Neural cell (in vitro differentiated cells): ENCODE data around the gene PLA2G15. TPM values are rescaled to one million over a fixed set of nuclear protein-coding genes. Genes with fewer than 3 reads are reported as not detected.

ENCODE experiments used
- H2AFZ ChIP-seq: fragments of 200-600, 300-800 bp; sonication (generic), shearing (Covaris generic); 2 replicates; pipeline ENCODE4 v1.6.0; 2014; ENCODE audit warnings: low read depth, mild to moderate bottlenecking, antibody characterized with exemption, low read length, moderate library complexity
- H3F3A ChIP-seq: fragments of 200-600 bp; shearing (Covaris generic); 2 replicates; pipeline ENCODE4 v1.6.1; 2016; ENCODE audit warnings: mild to moderate bottlenecking, moderate library complexity, mixed read lengths, antibody characterized with exemption, low read length; ENCODE audit not compliant: insufficient read depth, poor library complexity, severe bottlenecking
- H3K27ac ChIP-seq: fragments of 200-600, 300-800 bp; sonication (generic), shearing (Covaris generic); 2 replicates; pipeline ENCODE4 v1.5.1; 2014; ENCODE audit warnings: mild to moderate bottlenecking, low read length, moderate library complexity
- H3K27me3 ChIP-seq: fragments of 300-800, 200-600 bp; sonication (generic), shearing (Covaris generic); 2 replicates; pipeline ENCODE4 v1.6.0; 2014; ENCODE audit warnings: mild to moderate bottlenecking, low read depth, low read length, moderate library complexity; ENCODE audit not compliant: insufficient read depth
- H3K36me3 ChIP-seq: fragments of 300-800, 200-600 bp; sonication (generic), shearing (Covaris generic); 2 replicates; pipeline ENCODE4 v1.5.1; 2014; ENCODE audit warnings: mild to moderate bottlenecking, antibody characterized with exemption, low read length, moderate library complexity; ENCODE audit not compliant: insufficient read depth
- H3K4me2 ChIP-seq: fragments of 300-800, 200-600 bp; sonication (generic), shearing (Covaris generic); 2 replicates; pipeline ENCODE4 v1.6.0; 2014; ENCODE audit warnings: mild to moderate bottlenecking, low read length
- H3K4me3 ChIP-seq: fragments of 300-800, 200-600 bp; sonication (generic), shearing (Covaris generic); 2 replicates; pipeline ENCODE4 v1.5.1; 2014; ENCODE audit warnings: mild to moderate bottlenecking, low read length, moderate library complexity
- H3K79me2 ChIP-seq: fragments of 200-600 bp; shearing (Covaris generic); replicated peaks from 2 replicates; pipeline ENCODE4 v1.6.0; 2014; ENCODE audit warnings: mild to moderate bottlenecking, low read length, moderate library complexity; ENCODE audit not compliant: insufficient read depth
- H3K9ac ChIP-seq: fragments of 300-800, 200-600 bp; sonication (generic), shearing (Covaris generic); 2 replicates; pipeline ENCODE4 v1.6.1; 2016; ENCODE audit warnings: mild to moderate bottlenecking, low read length, mixed read lengths
- H3K9me2 ChIP-seq: fragments of 200-600 bp; shearing (Covaris generic); 2 replicates; pipeline ENCODE4 v1.6.1; 2016; ENCODE audit warnings: mild to moderate bottlenecking, low read length, mixed read lengths; ENCODE audit not compliant: insufficient read depth
- H3K9me3 ChIP-seq: fragments of 200-600, 300-800 bp; sonication (generic), shearing (Covaris generic); 2 replicates; pipeline ENCODE4 v1.6.1; 2016; ENCODE audit warnings: mild to moderate bottlenecking, mixed run types, low read length, moderate library complexity, mixed read lengths
- H4K20me1 ChIP-seq: fragments of 200-600 bp; shearing (Covaris generic); 2 replicates; pipeline ENCODE4 v1.6.1; 2016; ENCODE audit warnings: mild to moderate bottlenecking, mixed run types; ENCODE audit not compliant: insufficient read depth
- EP300 ChIP-seq: fragments of 450-650 bp; conservative IDR thresholded peaks from 2 replicates; pipeline ENCODE4 v1.6.1; 2014; ENCODE audit warnings: antibody characterized with exemption, mild to moderate bottlenecking, moderate library complexity; ENCODE audit not compliant: poor library complexity, severe bottlenecking
- EZH2 ChIP-seq: fragments of 200-600, 300-800 bp; shearing (Covaris generic), sonication (generic); IDR thresholded peaks from 2 replicates; pipeline ENCODE4 v1.6.1; 2014; ENCODE audit warnings: antibody characterized with exemption, low read length, borderline replicate concordance, mild to moderate bottlenecking; ENCODE audit not compliant: insufficient read depth, poor library complexity, severe bottlenecking
- POLR2AphosphoS5 ChIP-seq: IDR thresholded peaks from 2 replicates; pipeline ENCODE4 v1.6.1; 2012
- RAD21 ChIP-seq: fragments of 450-650 bp; conservative IDR thresholded peaks from 2 replicates; pipeline ENCODE4 v1.6.1; 2014; ENCODE audit warnings: antibody characterized with exemption, mild to moderate bottlenecking, moderate library complexity
- TAF1 ChIP-seq: IDR thresholded peaks from 2 replicates; pipeline ENCODE4 v1.6.1; 2012; ENCODE audit warnings: low read depth
- polyA plus RNA-seq: library from polyadenylated mRNA; depleted of rRNA; stranded (reverse); fragments of >200 nt; gene quantifications from 2 replicates; pipeline ENCODE4 v1.2.3, GENCODE V29; 2014

PLA2G15 gene
- polyA plus RNA-seq, 1 donor from 2014 or later: 19.6 TPM

DNA sequence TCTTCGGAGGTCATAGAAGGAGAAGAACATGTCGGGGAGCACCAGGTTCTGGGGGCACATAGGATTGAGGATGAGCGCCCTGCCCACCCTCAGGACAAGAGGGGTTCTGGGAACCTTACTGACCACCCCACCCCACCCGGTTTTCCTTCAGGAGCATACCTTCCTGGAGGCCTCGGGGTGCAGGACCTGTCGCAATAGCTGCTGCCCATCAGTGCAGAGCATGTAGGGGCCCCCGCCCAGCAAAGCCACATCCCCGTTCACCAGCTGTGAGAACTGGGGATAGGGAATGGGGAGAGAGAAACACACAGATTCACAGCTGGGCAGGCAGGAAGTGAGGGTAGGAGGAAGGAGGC lies 11.4 kb upstream of the PLA2G15 start:
- H3K9me2 ChIP-seq: no peaks in the 10 kb centered on the region
- no peaks in the 10 kb centered on the region for H3K9me3 ChIP-seq
- no peak overlapping the region for H3K27ac ChIP-seq
- H3K36me3 ChIP-seq: no peaks in the 10 kb centered on the region
- TF ChIP-seq RAD21 (no peak), TAF1 (no peak), POLR2AphosphoS5 (no peak)
- no peak overlapping the region for H3K4me3 ChIP-seq
- H3K4me2 ChIP-seq: no peak overlapping the region
- no peaks in the 10 kb centered on the region for H3F3A ChIP-seq
- H3K79me2 ChIP-seq: no peaks in the 10 kb centered on the region
- no peak overlapping the region for H3K9ac ChIP-seq
- no peak overlapping the region for H2AFZ ChIP-seq
- no peaks in the 10 kb centered on the region for H4K20me1 ChIP-seq
- peaks cover 49% of the 10 kb centered on the region for H3K27me3 ChIP-seq

DNA sequence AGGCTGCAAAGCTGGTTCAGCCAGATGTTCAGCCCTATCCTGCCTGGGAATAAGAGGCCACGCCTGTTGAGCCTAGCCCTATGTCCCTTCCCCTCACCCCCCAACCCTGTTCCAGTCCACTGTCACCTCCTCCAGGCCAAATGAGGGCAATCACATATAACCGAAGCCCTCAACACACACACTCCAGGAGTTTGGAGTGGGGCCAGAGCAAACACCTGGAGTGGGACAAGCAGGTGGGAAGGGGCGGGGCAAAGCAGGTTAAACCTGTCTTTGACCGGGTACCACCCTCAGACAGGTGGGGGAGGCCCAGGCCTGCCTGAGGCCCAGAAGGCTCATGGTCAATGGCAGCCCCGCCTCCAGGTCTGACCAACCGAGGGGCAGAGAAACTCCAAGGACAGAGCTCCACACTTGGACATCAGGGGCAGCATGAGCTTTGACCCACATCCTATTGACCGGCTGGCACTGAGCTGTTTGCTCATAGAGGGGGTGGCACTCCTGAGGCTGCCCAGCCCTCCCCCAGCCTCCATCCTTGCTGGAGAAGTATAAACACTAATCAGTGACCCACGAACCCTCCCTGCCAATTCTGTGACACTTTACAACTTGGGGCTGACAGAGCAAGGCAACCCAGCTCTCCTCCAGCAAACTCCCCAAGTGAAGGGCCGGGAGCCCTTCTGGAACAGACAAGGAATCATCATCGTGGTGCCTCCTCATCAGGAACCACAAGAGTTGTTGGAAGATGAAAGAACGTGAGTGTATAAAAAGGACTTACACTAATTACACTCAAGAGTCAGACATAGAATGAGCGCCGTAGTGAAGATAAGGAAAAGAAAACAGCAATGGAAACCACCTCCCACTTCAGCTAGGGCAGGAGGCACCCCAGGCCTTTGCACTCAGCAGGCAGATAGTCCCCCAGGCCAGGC lies 10.7 kb upstream of the PLA2G15 start:
- Histone ChIP-seq H3F3A (no peaks in the 10 kb centered on the region), H3K9ac (no peak overlapping the region), H3K4me3 (no peak overlapping the region), H4K20me1 (no peaks in the 10 kb centered on the region), H2AFZ (no peak overlapping the region), H3K79me2 (no peaks in the 10 kb centered on the region), H3K4me2 (no peak overlapping the region), H3K36me3 (no peaks in the 10 kb centered on the region), H3K27ac (no peak overlapping the region), H3K9me3 (no peaks in the 10 kb centered on the region), H3K9me2 (no peaks in the 10 kb centered on the region), H3K27me3 (peaks cover 49% of the 10 kb centered on the region)
- TF ChIP-seq EZH2 (peak; percentile 13), EP300 (no peak)

DNA sequence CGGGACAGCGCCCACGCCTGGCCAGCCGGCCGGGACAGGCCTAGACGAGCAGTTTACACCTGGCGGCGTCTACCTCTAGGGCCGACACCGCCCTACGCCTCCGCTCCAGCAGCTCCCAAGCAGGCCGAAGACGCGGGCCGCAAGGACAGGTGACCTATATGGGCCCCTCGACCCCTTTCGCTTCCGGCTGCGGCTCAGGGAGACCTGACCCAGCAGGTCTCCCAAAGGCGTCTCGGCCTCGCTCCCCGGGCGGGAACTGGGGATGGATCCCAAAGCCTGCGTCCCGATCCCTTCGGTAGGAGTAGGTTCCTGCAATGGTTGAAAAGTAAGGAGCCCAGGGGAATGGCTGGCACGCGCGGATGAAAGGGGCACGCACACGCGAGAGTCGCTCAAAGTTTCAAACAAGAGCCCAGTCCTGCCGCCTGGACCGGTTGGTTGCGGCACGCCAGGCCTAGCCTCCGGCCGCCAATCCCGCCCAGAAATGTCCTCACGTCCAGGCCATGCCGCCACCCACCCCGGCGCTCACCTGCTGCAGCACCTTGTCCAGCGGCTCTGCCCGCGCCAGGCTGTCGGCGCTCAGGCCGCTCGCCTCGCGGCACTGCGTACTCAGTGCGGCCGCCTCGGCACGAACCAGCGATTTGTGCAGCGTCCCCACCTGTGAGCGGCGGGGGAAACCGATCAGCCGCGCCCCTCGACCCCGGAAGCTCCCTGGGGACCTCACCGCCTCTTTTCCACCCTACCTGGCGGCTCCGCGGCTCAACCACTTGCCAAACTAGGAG lies 9.9 kb upstream of the PLA2G15 start:
- Histone ChIP-seq H3K9me3 (no peaks in the 10 kb centered on the region), H3K27ac (no peak overlapping the region), H2AFZ (no peak overlapping the region), H4K20me1 (no peaks in the 10 kb centered on the region), H3K36me3 (no peaks in the 10 kb centered on the region), H3K4me3 (peak overlapping the region; percentile 28), H3F3A (no peaks in the 10 kb centered on the region), H3K9me2 (no peaks in the 10 kb centered on the region), H3K79me2 (no peaks in the 10 kb centered on the region), H3K4me2 (no peak overlapping the region), H3K27me3 (peaks cover 49% of the 10 kb centered on the region), H3K9ac (no peak overlapping the region)
- peak; percentile 0 for TF ChIP-seq EZH2
- no peak for TF ChIP-seq TAF1

DNA sequence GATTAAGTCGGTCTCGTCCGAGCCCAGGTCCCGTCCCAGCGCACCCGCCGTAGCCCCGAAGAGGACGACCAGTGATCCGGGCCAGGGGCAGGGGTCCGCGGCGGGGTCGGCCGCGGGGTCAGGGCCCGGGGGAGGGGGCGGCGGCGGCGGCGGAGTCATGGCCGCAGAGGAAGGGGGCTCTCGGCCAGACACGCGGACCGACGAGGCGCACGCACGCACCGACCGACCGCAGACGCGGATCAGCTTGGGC lies 9.4 kb upstream of the PLA2G15 start, which contains the start of gene ESRP2:
ESRP2 (minus strand) TSS at position 241 of the 250 bp plus-strand sequence; CDS start at position 159, 82 bp downstream.
- no peaks in the 10 kb centered on the region for H3K9me3 ChIP-seq
- peaks cover 49% of the 10 kb centered on the region for H3K27me3 ChIP-seq
- H3K4me2 ChIP-seq: peak within 1 kb of the TSS; percentile 35
- no peaks in the 10 kb centered on the region for H3K36me3 ChIP-seq
- H3K79me2 ChIP-seq: no peaks in the 10 kb centered on the region
- H3K9ac ChIP-seq: no peak within 1 kb of the TSS
- H2AFZ ChIP-seq: no peak within 1 kb of the TSS
- H3K9me2 ChIP-seq: no peaks in the 10 kb centered on the region
- no peaks in the 10 kb centered on the region for H4K20me1 ChIP-seq
- H3K27ac ChIP-seq: no peak within 1 kb of the TSS
- no peak for TF ChIP-seq EZH2
- no peaks in the 10 kb centered on the region for H3F3A ChIP-seq
- peak within 1 kb of the TSS; percentile 75 for H3K4me3 ChIP-seq
